Measurements from ENCODE around the gene M1AP.
A peak's percentile ranks its signal among the peaks of the same experiment; 100 is the strongest.

Gene M1AP

GRCh38 chr2:74522516-74522915, 125.6 kb downstream of the M1AP start:
- DNase-seq = no peak

- DNase-seq = no peak
Observed at GRCh38 chr2:74516650-74517049, 131.5 kb downstream of the M1AP start.

GRCh38 chr2:74515981-74516633, 132.0 kb downstream of the M1AP start:
- DNase-seq = peak; percentile 44 to 86 (median 68)

GRCh38 chr2:74515271-74515980, 132.7 kb downstream of the M1AP start:
- peak in 1 of 5 experiments; percentile 26 for DNase-seq

- peak in 1 of 5 experiments; percentile 29 for DNase-seq
Observed at GRCh38 chr2:74514368-74515270, 133.5 kb downstream of the M1AP start, which contains the start of gene TLX2. Gene TLX2 (plus strand): TSS chr2:74514450. CDS start chr2:74514807, 357 bp downstream.

- peak in 1 of 5 experiments; percentile 59 for DNase-seq
Observed at GRCh38 chr2:74513605-74514367, 134.3 kb downstream of the M1AP start.

- no peak for DNase-seq
Observed at GRCh38 chr2:74512744-74513604, 135.2 kb downstream of the M1AP start.

GRCh38 chr2:74511104-74511989, 136.8 kb downstream of the M1AP start:
- DNase-seq = no peak

- no peak for DNase-seq
Observed at GRCh38 chr2:74510272-74510671, 137.9 kb downstream of the M1AP start.

GRCh38 chr2:74507926-74508520, 140.1 kb downstream of the M1AP start:
- DNase-seq = peak in 1 of 5 experiments; percentile 43

Data from T-helper 2 cell (primary cell).